Kidney (tissue), 14 donors: Measurements from ENCODE around the gene NF1. TPM values are rescaled to one million over a fixed set of nuclear protein-coding genes. Genes with fewer than 3 reads are reported as not detected.

ENCODE experiments used
- DNase-seq, 5 donors: peaks; one replicate each; pipeline ENCODE4 v3.0.0-alpha.2; 2013 to 2020
- FAIRE-seq: peaks from 2 replicates; lab custom pipeline; 2012; peaks lifted over from hg19 to GRCh38; lab: Jason Lieb, UNC
- H3K27ac ChIP-seq, 2 donors: one replicate each; pipeline ENCODE4 v1.7.0; 2013; ENCODE audit warnings: low read depth in 2 of 2, low read length in 2 of 2, inconsistent platforms in 1 of 2
- H3K27me3 ChIP-seq: one replicate; pipeline ENCODE4 v1.7.1; 2013; ENCODE audit warnings: low read length, inconsistent platforms; ENCODE audit not compliant: control insufficient read depth, insufficient read depth
- H3K36me3 ChIP-seq, 3 donors: one replicate each; pipeline versions ENCODE4 v1.7.0 to v1.7.1; 2013; ENCODE audit warnings: low read length in 3 of 3, control low read depth in 1 of 3, inconsistent platforms in 1 of 3; ENCODE audit not compliant: insufficient read depth in 3 of 3, control insufficient read depth in 2 of 3
- H3K4me1 ChIP-seq, 3 donors: one replicate each; pipeline versions ENCODE4 v1.7.0 to v1.7.1; 2013; ENCODE audit warnings: low read length in 3 of 3, inconsistent platforms in 1 of 3, low read depth in 1 of 3; ENCODE audit not compliant: control insufficient read depth in 2 of 3, insufficient read depth in 2 of 3
- H3K4me3 ChIP-seq, 3 donors: one replicate each; pipeline versions ENCODE4 v1.7.0 to v1.8.1; 2013; ENCODE audit warnings: low read length in 3 of 3, control low read depth in 1 of 3, inconsistent platforms in 1 of 3
- H3K9ac ChIP-seq, 3 donors: one replicate each; pipeline versions ENCODE4 v1.7.0 to v1.7.1; 2013; ENCODE audit warnings: low read length in 3 of 3, control low read depth in 1 of 3, inconsistent platforms in 1 of 3
- H3K9me3 ChIP-seq, 3 donors: one replicate each; pipeline versions ENCODE4 v1.7.0 to v1.7.1; 2013; ENCODE audit warnings: low read length in 3 of 3, control low read depth in 1 of 3, inconsistent platforms in 1 of 3; ENCODE audit not compliant: control insufficient read depth in 2 of 3, insufficient read depth in 1 of 3
- CTCF ChIP-seq: IDR thresholded peaks from 3 replicates; pipeline ENCODE4 v1.5.1; 2012; ENCODE audit warnings: mild to moderate bottlenecking, moderate library complexity, borderline replicate concordance; ENCODE audit not compliant: insufficient read depth; ENCODE audit errors: extremely low read depth
- intact Hi-C: fragments of 100-400 bp; cut with DNase I; formaldehyde crosslinking; loops from one replicate; pipeline ENCODE4 v1.11.1; 2022
- polyA plus RNA-seq: library from polyadenylated mRNA; stranded (reverse); fragments of 350-450 nt; fragmentation: Illumina TruSeq; extraction: RNeasy Lipid Tissue Mini Kit (QIAGEN cat#74804); gene quantifications from one replicate; pipeline ENCODE4 v1.2.3, GENCODE V29; 2014; ENCODE audit warnings: low read depth, low replicate concordance; ENCODE audit not compliant: insufficient read depth
- total RNA-seq: library from RNA; stranded (reverse); fragmentation: NEBNext Ultra II Directional; extraction: Animal tissue kit (Norgen Biotek cat#: 25700); gene quantifications from one replicate; pipeline ENCODE4 v1.2.1, GENCODE V29; 2021
- donor health status: control.
- donor health status: control.
- donor health status: control.
- donor health status: control.
- donor health status: control.
- donor health status: DM: yes; HTN: yes; CAD: no.
- donor health status: Normal renal cell carcinoma (clear cell type).

NF1 gene
- total and polyA plus RNA-seq, 2 donors from 2014 or later: 7.8 to 61.3 TPM

GRCh38 chr17:31052187-31052889 lies 42.4 kb upstream of the NF1 start:
- no peaks in the 10 kb centered on the region for H3K27me3 ChIP-seq
- TF ChIP-seq CTCF: no peak
- no peak for FAIRE-seq
- H3K9ac ChIP-seq: no peak overlapping the region
- no peaks in the 10 kb centered on the region for H3K9me3 ChIP-seq
- H3K27ac ChIP-seq: no peak overlapping the region
- H3K4me1 ChIP-seq: no peaks in the 10 kb centered on the region
- H3K4me3 ChIP-seq: no peak overlapping the region
- intact Hi-C loops: no loop called here
- H3K36me3 ChIP-seq: no peaks in the 10 kb centered on the region
- DNase-seq: no peak

GRCh38 chr17:31053071-31053470 lies 41.7 kb upstream of the NF1 start:
- Histone ChIP-seq H3K27me3 (no peaks in the 10 kb centered on the region), H3K9ac (no peak overlapping the region), H3K36me3 (no peaks in the 10 kb centered on the region), H3K9me3 (no peaks in the 10 kb centered on the region), H3K4me1 (no peaks in the 10 kb centered on the region), H3K4me3 (no peak overlapping the region), H3K27ac (no peak overlapping the region)
- no peak for TF ChIP-seq CTCF
- DNase-seq (no peak), FAIRE-seq (no peak)
- intact Hi-C loops: no loop called here

GRCh38 chr17:31054761-31055160 lies 40.0 kb upstream of the NF1 start:
- Histone ChIP-seq H3K9ac (no peak overlapping the region), H3K4me3 (no peak overlapping the region), H3K9me3 (no peaks in the 10 kb centered on the region), H3K27ac (no peak overlapping the region), H3K4me1 (no peaks in the 10 kb centered on the region), H3K36me3 (no peaks in the 10 kb centered on the region), H3K27me3 (no peaks in the 10 kb centered on the region)
- intact Hi-C loops: no loop called here
- TF ChIP-seq CTCF: no peak
- DNase-seq (no peak), FAIRE-seq (no peak)

GRCh38 chr17:31058976-31059375 lies 35.8 kb upstream of the NF1 start:
- intact Hi-C loops: no loop called here
- H3K36me3 ChIP-seq: no peaks in the 10 kb centered on the region
- no peak overlapping the region for H3K4me3 ChIP-seq
- no peak overlapping the region for H3K27ac ChIP-seq
- DNase-seq (no peak), FAIRE-seq (no peak)
- no peaks in the 10 kb centered on the region for H3K9me3 ChIP-seq
- no peaks in the 10 kb centered on the region for H3K27me3 ChIP-seq
- no peak overlapping the region for H3K9ac ChIP-seq
- H3K4me1 ChIP-seq: no peaks in the 10 kb centered on the region
- TF ChIP-seq CTCF: no peak
